Right lobe of liver (tissue), 4 donors: Measurements from ENCODE around the gene NEK10.

ENCODE experiments used
- POLR2A ChIP-seq: fragments of 450-650 bp; IDR thresholded peaks from one replicate; pipeline ENCODE4 v1.6.1; 2017; ENCODE audit warnings: antibody characterized with exemption, mild to moderate bottlenecking
- TF ChIP-seq, protein P1 (sequence below), 4 donors: fragments of 200-600 bp in 3 of 4; fragments of 450-650 bp in 1 of 4; IDR thresholded peaks; one replicate each; pipeline versions ENCODE4 v1.5.1 to v1.8.0; 2016 to 2022; ENCODE audit warnings: antibody characterized with exemption in 4 of 4, mild to moderate bottlenecking in 2 of 4
- donor health status: DM: no; HTN: no; CAD: no.
- donor health status: DM: no; HTN: no; CAD: no.
- donor health status: DM: no; HTN: yes; CAD: no.

DNA sequence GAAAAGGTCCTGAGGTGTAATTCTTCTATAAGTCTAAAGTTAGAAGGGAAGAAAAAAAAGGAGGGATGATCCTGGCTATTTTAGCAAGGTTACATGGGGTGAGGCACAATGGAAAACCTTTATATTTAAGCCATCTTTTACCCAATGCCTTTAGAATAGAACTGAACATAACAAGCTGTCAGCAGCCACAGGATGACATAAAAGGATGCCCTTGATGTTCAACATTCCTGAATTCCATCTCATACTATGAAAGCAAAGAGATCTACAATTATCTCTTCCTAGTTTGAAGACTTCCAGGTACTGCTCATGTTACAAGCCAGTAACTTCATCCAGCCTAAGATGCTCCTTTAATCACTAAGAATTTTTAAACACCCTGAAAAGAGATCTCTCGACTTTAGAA is 26.9 kb downstream of the NEK10 start:
- TF ChIP-seq, protein P1, sequence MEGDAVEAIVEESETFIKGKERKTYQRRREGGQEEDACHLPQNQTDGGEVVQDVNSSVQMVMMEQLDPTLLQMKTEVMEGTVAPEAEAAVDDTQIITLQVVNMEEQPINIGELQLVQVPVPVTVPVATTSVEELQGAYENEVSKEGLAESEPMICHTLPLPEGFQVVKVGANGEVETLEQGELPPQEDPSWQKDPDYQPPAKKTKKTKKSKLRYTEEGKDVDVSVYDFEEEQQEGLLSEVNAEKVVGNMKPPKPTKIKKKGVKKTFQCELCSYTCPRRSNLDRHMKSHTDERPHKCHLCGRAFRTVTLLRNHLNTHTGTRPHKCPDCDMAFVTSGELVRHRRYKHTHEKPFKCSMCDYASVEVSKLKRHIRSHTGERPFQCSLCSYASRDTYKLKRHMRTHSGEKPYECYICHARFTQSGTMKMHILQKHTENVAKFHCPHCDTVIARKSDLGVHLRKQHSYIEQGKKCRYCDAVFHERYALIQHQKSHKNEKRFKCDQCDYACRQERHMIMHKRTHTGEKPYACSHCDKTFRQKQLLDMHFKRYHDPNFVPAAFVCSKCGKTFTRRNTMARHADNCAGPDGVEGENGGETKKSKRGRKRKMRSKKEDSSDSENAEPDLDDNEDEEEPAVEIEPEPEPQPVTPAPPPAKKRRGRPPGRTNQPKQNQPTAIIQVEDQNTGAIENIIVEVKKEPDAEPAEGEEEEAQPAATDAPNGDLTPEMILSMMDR (IDR thresholded peaks at IDR 0.05), result no peak
- TF ChIP-seq POLR2A, result no peak
